ENCODE results near the gene HSPA1B. TPM values are rescaled to one million over a fixed set of nuclear protein-coding genes. Genes with fewer than 3 reads are reported as not detected.
"Not testable (repeated sequence)": the region's sequence is repeated elsewhere in the genome, so short reads cannot be mapped to it uniquely, and the experiment has no call there.

The HSPA1B gene
- total and polyA plus RNA-seq, 2 donors (not counting 1 experiment from before 2014, with no cell fraction given) = 35.5 to 115 TPM

- Histone ChIP-seq H3K27ac (ENCODE audit: insufficient read depth, low read length) (peak overlapping the region; percentile 85), H3K79me2 (ENCODE audit: control insufficient read depth, insufficient read depth, low read length) (peaks cover 6% of the 10 kb centered on the region), H4K20me1 (ENCODE audit: control insufficient read depth, extremely low read depth, insufficient read depth, low read length) (no peaks in the 10 kb centered on the region), H3K9ac (ENCODE audit: insufficient read depth, low read length) (peak overlapping the region; percentile 76), H2AFZ (ENCODE audit: low read length) (no peak overlapping the region), H3K4me3 (replicated peaks in 1 of 4; ENCODE audit: control extremely low read depth in 1 of 4, insufficient read depth in 1 of 4, low read depth in 3 of 4, low read length in 4 of 4) (peak overlapping the region; percentile 75 to 94 (median 84)), H3K27me3 (ENCODE audit: control insufficient read depth, insufficient read depth, low read length) (no peaks in the 10 kb centered on the region), H3K36me3 (ENCODE audit: control insufficient read depth, insufficient read depth, low read length) (peaks cover 14% of the 10 kb centered on the region), H3K4me2 (ENCODE audit: extremely low read depth, insufficient read depth, low read length) (peak overlapping the region; percentile 97), H3K9me3 (ENCODE audit: control insufficient read depth, insufficient read depth, low read depth, low read length) (no peaks in the 10 kb centered on the region), H3K4me1 (ENCODE audit: control insufficient read depth, extremely low read depth, insufficient read depth, low read length) (peaks cover 4% of the 10 kb centered on the region)
- DNase-seq (ENCODE audit: low read depth in 2 of 2) = no peak
- TF ChIP-seq CTCF (conservative IDR thresholded peaks at IDR 0.05 in 1 of 2, IDR thresholded peaks at IDR 0.05 in 1 of 2; ENCODE audit: low read depth in 1 of 2, low read length in 2 of 2) (no peak), EZH2 (IDR thresholded peaks at IDR 0.05; ENCODE audit: low read length, missing control alignments) (no peak)
Measured at GRCh38 chr6:31861919-31862343, 34.4 kb downstream of the HSPA1B start.

- peak; percentile 100 for DNase-seq (ENCODE audit: low read depth in 2 of 2)
- Histone ChIP-seq H4K20me1 (ENCODE audit: control insufficient read depth, extremely low read depth, insufficient read depth, low read length) (no peaks in the 10 kb centered on the region), H3K79me2 (ENCODE audit: control insufficient read depth, insufficient read depth, low read length) (peaks cover 6% of the 10 kb centered on the region), H3K9ac (ENCODE audit: insufficient read depth, low read length) (peak within 1 kb of the TSS; percentile 76), H3K4me1 (ENCODE audit: control insufficient read depth, extremely low read depth, insufficient read depth, low read length) (peaks cover 4% of the 10 kb centered on the region), H3K27me3 (ENCODE audit: control insufficient read depth, insufficient read depth, low read length) (no peaks in the 10 kb centered on the region), H3K4me3 (replicated peaks in 1 of 4; ENCODE audit: control extremely low read depth in 1 of 4, insufficient read depth in 1 of 4, low read depth in 3 of 4, low read length in 4 of 4) (peak within 1 kb of the TSS; percentile 75 to 94 (median 88)), H2AFZ (ENCODE audit: low read length) (peak within 1 kb of the TSS; percentile 95), H3K27ac (ENCODE audit: insufficient read depth, low read length) (peak within 1 kb of the TSS; percentile 85), H3K36me3 (ENCODE audit: control insufficient read depth, insufficient read depth, low read length) (peaks cover 14% of the 10 kb centered on the region), H3K4me2 (ENCODE audit: extremely low read depth, insufficient read depth, low read length) (peak within 1 kb of the TSS; percentile 97), H3K9me3 (ENCODE audit: control insufficient read depth, insufficient read depth, low read depth, low read length) (no peaks in the 10 kb centered on the region)
- no peak for TF ChIP-seq EZH2 (IDR thresholded peaks at IDR 0.05; ENCODE audit: low read length, missing control alignments)
- no peak for TF ChIP-seq CTCF (conservative IDR thresholded peaks at IDR 0.05 in 1 of 2, IDR thresholded peaks at IDR 0.05 in 1 of 2; ENCODE audit: low read depth in 1 of 2, low read length in 2 of 2)
Measured at GRCh38 chr6:31862344-31863235, 35.1 kb downstream of the HSPA1B start, which contains the start of gene NEU1. Gene NEU1 (minus strand): TSS chr6:31862821. CDS start chr6:31862776, 45 bp downstream.

- H3K4me2 ChIP-seq (ENCODE audit: extremely low read depth, insufficient read depth, low read length) = peak overlapping the region; percentile 90
- not testable (repeated sequence) for H3K27me3 ChIP-seq (ENCODE audit: control insufficient read depth, insufficient read depth, low read length); H3K9ac ChIP-seq (ENCODE audit: insufficient read depth, low read length); H2AFZ ChIP-seq (ENCODE audit: low read length); H3K27ac ChIP-seq (ENCODE audit: insufficient read depth, low read length); DNase-seq (ENCODE audit: low read depth in 2 of 2); H3K79me2 ChIP-seq (ENCODE audit: control insufficient read depth, insufficient read depth, low read length); H3K4me1 ChIP-seq (ENCODE audit: control insufficient read depth, extremely low read depth, insufficient read depth, low read length); H3K9me3 ChIP-seq (ENCODE audit: control insufficient read depth, insufficient read depth, low read depth, low read length); H4K20me1 ChIP-seq (ENCODE audit: control insufficient read depth, extremely low read depth, insufficient read depth, low read length)
- H3K4me3 ChIP-seq (replicated peaks in 1 of 4; ENCODE audit: control extremely low read depth in 1 of 4, insufficient read depth in 1 of 4, low read depth in 3 of 4, low read length in 4 of 4) = peak overlapping the region; percentile 57 to 89 (median 62)
- H3K36me3 ChIP-seq (ENCODE audit: control insufficient read depth, insufficient read depth, low read length) = peaks cover 10% of the 10 kb centered on the region
Measured at GRCh38 chr6:31864123-31864562, 36.6 kb downstream of the HSPA1B start.

All from fibroblast of lung (primary cell).